Right atrium auricular region (tissue), 2 donors: ENCODE results near the gene CTLA4. TPM values are rescaled to one million over a fixed set of nuclear protein-coding genes. Genes with fewer than 3 reads are reported as not detected.

ENCODE experiments used
- DNase-seq: peaks from one replicate; pipeline ENCODE4 v3.0.0-alpha.2; 2019; ENCODE audit warnings: low spot score
- H3K27ac ChIP-seq, 2 donors: fragments of 200-600 bp; sonication (generic); 1 replicate in 1 of 2; 2 replicates in 1 of 2; pipeline ENCODE4 v1.5.1; 2016 to 2019
- H3K27me3 ChIP-seq, 2 donors: fragments of 200-600 bp; sonication (generic); one replicate each; pipeline versions ENCODE4 v1.5.1 to v1.6.0; 2017 to 2019
- H3K36me3 ChIP-seq: fragments of 200-600 bp; sonication (generic); one replicate; pipeline ENCODE4 v1.5.1; 2016
- H3K4me1 ChIP-seq, 2 donors: fragments of 200-600 bp; sonication (generic); one replicate each; pipeline versions ENCODE4 v1.5.1 to v1.6.0; 2017 to 2019
- H3K4me3 ChIP-seq, 2 donors: fragments of 200-600 bp; sonication (generic); 1 replicate in 1 of 2; 2 replicates in 1 of 2; pipeline ENCODE4 v1.5.1; 2017 to 2019; ENCODE audit warnings: mild to moderate bottlenecking in 1 of 2, moderate library complexity in 1 of 2
- H3K9me3 ChIP-seq, 2 donors: fragments of 200-600 bp; sonication (generic); one replicate each; pipeline ENCODE4 v1.5.1; 2019
- CTCF ChIP-seq, 2 donors: fragments of 200-600 bp; sonication (generic); IDR thresholded peaks; one replicate each; pipeline ENCODE4 v1.5.1; 2019; ENCODE audit warnings: antibody characterized with exemption in 2 of 2
- total RNA-seq, 2 donors: library from RNA; depleted of rRNA; stranded (reverse); fragments of >200 nt; gene quantifications; one replicate each; pipeline ENCODE4 v1.1.0, GENCODE V29; 2016

Gene CTLA4
- total RNA-seq, 2 donors from 2014 or later, result 0.35 TPM; not detected in 1

- no peak for DNase-seq
- H3K36me3 ChIP-seq, result no peaks in the 10 kb centered on the region
- H3K4me3 ChIP-seq, result no peak overlapping the region
- H3K27ac ChIP-seq, result no peak overlapping the region
- no peaks in the 10 kb centered on the region for H3K4me1 ChIP-seq
- no peak for TF ChIP-seq CTCF (IDR thresholded peaks at IDR 0.05)
- peaks cover 0 to 16% of the 10 kb centered on the region in 2 donors for H3K9me3 ChIP-seq
- H3K27me3 ChIP-seq, result no peaks in the 10 kb centered on the region
Measured at GRCh38 chr2:203900253-203900652, 32.7 kb downstream of the CTLA4 start.

GRCh38 chr2:203904022-203904421, 36.5 kb downstream of the CTLA4 start:
- Histone ChIP-seq H3K4me3 (no peak overlapping the region), H3K27ac (no peak overlapping the region), H3K4me1 (peaks cover 0 to 6% of the 10 kb centered on the region in 2 donors), H3K9me3 (peaks cover 0 to 16% of the 10 kb centered on the region in 2 donors), H3K36me3 (no peaks in the 10 kb centered on the region), H3K27me3 (no peaks in the 10 kb centered on the region)
- TF ChIP-seq CTCF (IDR thresholded peaks at IDR 0.05), result no peak
- DNase-seq, result no peak

- Histone ChIP-seq H3K9me3 (peaks cover 0 to 16% of the 10 kb centered on the region in 2 donors), H3K4me1 (peaks cover 0 to 8% of the 10 kb centered on the region in 2 donors), H3K36me3 (no peaks in the 10 kb centered on the region), H3K4me3 (no peak overlapping the region), H3K27ac (no peak overlapping the region), H3K27me3 (no peaks in the 10 kb centered on the region)
- TF ChIP-seq CTCF (IDR thresholded peaks at IDR 0.05), result no peak
- DNase-seq, result no peak
Measured at GRCh38 chr2:203905656-203906055, 38.1 kb downstream of the CTLA4 start.

GRCh38 chr2:203908066-203908796, 40.7 kb downstream of the CTLA4 start:
- H3K36me3 ChIP-seq, result no peaks in the 10 kb centered on the region
- H3K4me3 ChIP-seq, result no peak overlapping the region
- no peak for DNase-seq
- no peaks in the 10 kb centered on the region for H3K27me3 ChIP-seq
- peak overlapping the region in 1 of 2 donors; percentile 11 for H3K27ac ChIP-seq
- H3K4me1 ChIP-seq, result peaks cover 0 to 8% of the 10 kb centered on the region in 2 donors
- no peaks in the 10 kb centered on the region for H3K9me3 ChIP-seq
- no peak for TF ChIP-seq CTCF (IDR thresholded peaks at IDR 0.05)

GRCh38 chr2:203908797-203909185, 41.2 kb downstream of the CTLA4 start:
- H3K4me3 ChIP-seq, result no peak overlapping the region
- peaks cover 0 to 8% of the 10 kb centered on the region in 2 donors for H3K4me1 ChIP-seq
- no peak for TF ChIP-seq CTCF (IDR thresholded peaks at IDR 0.05)
- H3K27me3 ChIP-seq, result no peaks in the 10 kb centered on the region
- no peaks in the 10 kb centered on the region for H3K36me3 ChIP-seq
- H3K27ac ChIP-seq, result peak overlapping the region in 1 of 2 donors; percentile 11
- no peak for DNase-seq
- no peaks in the 10 kb centered on the region for H3K9me3 ChIP-seq
